T-helper 1 cell treated with Interleukin-12 subunit alpha and Interleukin-12 subunit beta and Interleukin-4 antibody, amounts not matched to agents 30 μg/mL and 1 μg/mL, for 36 hours (primary cell): ENCODE data around the gene LDLRAP1.
A peak's percentile ranks its signal among the peaks of the same experiment; 100 is the strongest.

Experiments
- H3K27ac Mint-ChIP-seq: one replicate; pipeline ENCODE4 v1.8.0; 2021; ENCODE audit warnings: mild to moderate bottlenecking, mixed read lengths
- H3K27me3 Mint-ChIP-seq: one replicate; pipeline ENCODE4 v1.8.0; 2021; ENCODE audit warnings: low read depth, mixed read lengths
- H3K36me3 Mint-ChIP-seq: one replicate; pipeline ENCODE4 v1.8.0; 2021; ENCODE audit warnings: low read depth, mixed read lengths
- H3K4me1 Mint-ChIP-seq: one replicate; pipeline ENCODE4 v1.8.0; 2021; ENCODE audit warnings: low read depth, mixed read lengths
- H3K4me3 Mint-ChIP-seq: one replicate; pipeline ENCODE4 v1.8.0; 2021; ENCODE audit warnings: mild to moderate bottlenecking, moderate library complexity, mixed read lengths
- H3K9me3 Mint-ChIP-seq: one replicate; pipeline ENCODE4 v1.8.0; 2021; ENCODE audit warnings: mixed read lengths

The LDLRAP1 gene

GRCh38 chr1:25616987-25617624 is 73.7 kb downstream of the LDLRAP1 start:
- H3K27me3 Mint-ChIP-seq: peaks cover 78% of the 10 kb centered on the region
- H3K27ac Mint-ChIP-seq: no peak overlapping the region
- H3K4me3 Mint-ChIP-seq: no peak overlapping the region
- H3K9me3 Mint-ChIP-seq: no peaks in the 10 kb centered on the region
- H3K4me1 Mint-ChIP-seq: peaks cover 50% of the 10 kb centered on the region
- peaks cover 6% of the 10 kb centered on the region for H3K36me3 Mint-ChIP-seq

DNA sequence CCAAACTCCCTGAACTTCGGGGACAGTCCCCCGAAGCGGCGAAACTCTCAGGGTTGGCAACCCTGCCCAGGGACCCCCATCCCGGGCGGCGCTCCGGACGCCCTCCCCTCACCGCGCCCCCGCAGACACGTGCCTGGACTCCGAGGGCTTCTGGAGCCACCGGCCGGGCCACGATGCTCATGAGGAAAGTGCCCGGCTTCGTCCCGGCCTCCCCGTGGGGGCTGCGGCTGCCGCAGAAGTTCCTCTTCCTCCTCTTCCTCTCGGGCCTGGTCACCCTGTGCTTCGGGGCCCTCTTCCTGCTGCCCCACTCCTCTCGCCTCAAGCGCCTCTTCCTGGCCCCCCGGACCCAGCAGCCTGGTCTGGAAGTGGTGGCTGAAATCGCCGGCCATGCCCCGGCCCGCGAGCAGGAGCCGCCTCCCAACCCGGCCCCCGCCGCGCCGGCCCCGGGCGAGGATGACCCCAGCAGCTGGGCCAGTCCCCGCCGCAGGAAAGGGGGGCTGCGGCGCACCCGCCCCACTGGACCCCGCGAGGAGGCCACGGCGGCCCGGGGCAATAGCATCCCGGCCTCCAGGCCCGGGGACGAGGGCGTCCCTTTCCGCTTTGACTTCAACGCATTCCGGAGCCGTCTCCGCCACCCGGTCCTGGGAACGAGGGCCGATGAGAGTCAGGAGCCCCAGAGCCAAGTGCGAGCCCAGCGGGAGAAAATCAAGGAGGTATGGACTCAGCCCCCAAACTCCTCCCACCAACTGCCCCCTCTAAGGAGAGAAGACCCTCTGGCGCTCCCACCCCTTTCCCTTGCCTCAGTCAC is 74.4 kb downstream of the LDLRAP1 start:
- peaks cover 57% of the 10 kb centered on the region for H3K4me1 Mint-ChIP-seq
- peaks cover 6% of the 10 kb centered on the region for H3K36me3 Mint-ChIP-seq
- H3K27me3 Mint-ChIP-seq: peaks cover 79% of the 10 kb centered on the region
- H3K9me3 Mint-ChIP-seq: no peaks in the 10 kb centered on the region
- peak overlapping the region; percentile 62 for H3K27ac Mint-ChIP-seq
- peak overlapping the region; percentile 92 for H3K4me3 Mint-ChIP-seq

DNA sequence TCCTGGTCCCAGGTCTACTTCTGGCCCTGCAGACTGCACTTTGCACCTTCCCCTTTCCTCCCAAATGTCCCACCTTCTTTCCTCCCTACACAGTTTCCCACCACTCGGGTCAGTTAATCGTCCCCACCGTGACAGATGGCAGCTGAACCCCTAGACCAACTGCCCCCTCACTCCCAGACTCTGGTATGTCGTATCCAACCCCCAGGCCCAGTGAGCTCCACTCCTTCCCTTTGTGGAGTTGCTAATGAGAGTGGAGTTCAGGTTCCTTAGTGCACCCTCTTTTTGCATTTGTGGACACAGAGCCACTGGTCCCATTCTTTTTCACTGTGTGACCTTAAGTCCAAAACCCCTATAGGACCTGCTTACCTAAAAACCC is 75.0 kb downstream of the LDLRAP1 start:
- Mint-ChIP-seq H3K9me3 (no peaks in the 10 kb centered on the region), H3K27ac (peak overlapping the region; percentile 62), H3K27me3 (peaks cover 79% of the 10 kb centered on the region), H3K36me3 (peaks cover 6% of the 10 kb centered on the region), H3K4me1 (peaks cover 62% of the 10 kb centered on the region), H3K4me3 (peak overlapping the region; percentile 92)
